ENCODE results near the gene OR2A5.

- no peak for TF ChIP-seq CTCF (IDR thresholded peaks at IDR 0.05)
- TF ChIP-seq POLR2A (IDR thresholded peaks at IDR 0.05) = no peak
Measured at GRCh38 chr7:144024213-144024612, 24.5 kb upstream of the OR2A5 start.
